Measurements from ENCODE around the gene CLASP2. TPM values are rescaled to one million over a fixed set of nuclear protein-coding genes. Genes with fewer than 3 reads are reported as not detected.
"Not testable (repeated sequence)": the region's sequence is repeated elsewhere in the genome, so short reads cannot be mapped to it uniquely, and the experiment has no call there.

Gene CLASP2
- total RNA-seq, 1 donor from 2014 or later = 125 TPM

DNA sequence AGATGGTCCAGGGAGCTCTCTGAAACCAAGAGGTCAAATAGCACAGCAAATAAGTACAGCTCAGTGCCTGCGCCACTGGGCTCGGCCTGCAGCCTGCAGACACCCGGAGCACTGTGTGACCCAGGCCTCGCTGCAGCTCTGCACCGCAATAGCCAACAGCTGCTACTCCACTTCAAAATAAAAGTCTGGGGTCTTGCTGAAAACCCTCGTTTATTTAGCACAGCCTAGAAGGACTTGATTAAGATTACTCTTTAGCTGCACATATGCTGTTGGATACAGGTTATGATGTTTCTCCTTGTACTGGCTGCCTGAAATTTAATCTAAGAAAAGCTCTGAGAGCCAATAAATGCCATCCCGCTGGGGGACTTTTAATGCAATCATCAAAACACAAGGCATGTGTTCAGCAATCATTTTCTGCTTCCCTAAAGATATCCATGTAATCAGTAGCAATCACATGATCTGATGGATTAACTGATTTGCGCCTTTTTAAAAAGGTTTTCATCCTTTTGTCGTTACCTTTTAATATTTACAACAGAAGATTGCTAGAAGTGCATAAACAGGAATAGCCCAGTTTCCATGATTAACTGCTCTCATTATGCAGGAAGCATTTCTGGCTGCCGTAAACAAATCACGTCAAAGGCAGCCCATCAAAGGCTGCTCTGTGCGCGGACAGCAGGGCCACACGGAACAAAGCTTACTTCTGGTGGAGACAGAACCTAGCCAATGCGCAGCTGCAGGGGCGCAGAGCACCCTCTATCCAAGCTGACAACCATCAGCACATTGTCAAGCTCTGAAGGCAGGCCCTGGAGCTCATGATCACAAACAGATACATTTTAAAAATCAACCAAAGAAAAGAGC lies 58.8 kb downstream of the CLASP2 start:
- Histone ChIP-seq H3K27me3 (no peaks in the 10 kb centered on the region), H3K27ac (peak overlapping the region; percentile 74), H3K4me1 (peaks cover 43% of the 10 kb centered on the region), H3K36me3 (no peaks in the 10 kb centered on the region), H3K9me3 (ENCODE audit: low read depth) (no peaks in the 10 kb centered on the region), H3K79me2 (ENCODE audit: low read depth) (peaks cover 55% of the 10 kb centered on the region), H2AFZ (replicated peaks) (peak overlapping the region; percentile 39), H4K20me1 (ENCODE audit: low read depth) (no peaks in the 10 kb centered on the region), H3K4me3 (peak overlapping the region; percentile 35), H3K9ac (no peak overlapping the region), H3K4me2 (peak overlapping the region; percentile 76), H3F3A (ENCODE audit: low read depth) (peaks cover 36% of the 10 kb centered on the region)
- Mint-ChIP-seq H3K27ac (peak overlapping the region; percentile 88), H3K4me1 (peaks cover 38% of the 10 kb centered on the region), H3K36me3 (peaks cover 2% of the 10 kb centered on the region), H3K4me3 (peak overlapping the region; percentile 81), H3K9me3 (no peaks in the 10 kb centered on the region), H3K27me3 (ENCODE audit: insufficient read depth, low read depth) (no peaks in the 10 kb centered on the region)
- TF ChIP-seq, protein P1, sequence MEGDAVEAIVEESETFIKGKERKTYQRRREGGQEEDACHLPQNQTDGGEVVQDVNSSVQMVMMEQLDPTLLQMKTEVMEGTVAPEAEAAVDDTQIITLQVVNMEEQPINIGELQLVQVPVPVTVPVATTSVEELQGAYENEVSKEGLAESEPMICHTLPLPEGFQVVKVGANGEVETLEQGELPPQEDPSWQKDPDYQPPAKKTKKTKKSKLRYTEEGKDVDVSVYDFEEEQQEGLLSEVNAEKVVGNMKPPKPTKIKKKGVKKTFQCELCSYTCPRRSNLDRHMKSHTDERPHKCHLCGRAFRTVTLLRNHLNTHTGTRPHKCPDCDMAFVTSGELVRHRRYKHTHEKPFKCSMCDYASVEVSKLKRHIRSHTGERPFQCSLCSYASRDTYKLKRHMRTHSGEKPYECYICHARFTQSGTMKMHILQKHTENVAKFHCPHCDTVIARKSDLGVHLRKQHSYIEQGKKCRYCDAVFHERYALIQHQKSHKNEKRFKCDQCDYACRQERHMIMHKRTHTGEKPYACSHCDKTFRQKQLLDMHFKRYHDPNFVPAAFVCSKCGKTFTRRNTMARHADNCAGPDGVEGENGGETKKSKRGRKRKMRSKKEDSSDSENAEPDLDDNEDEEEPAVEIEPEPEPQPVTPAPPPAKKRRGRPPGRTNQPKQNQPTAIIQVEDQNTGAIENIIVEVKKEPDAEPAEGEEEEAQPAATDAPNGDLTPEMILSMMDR (IDR thresholded peaks at IDR 0.05) = no peak
- TF ChIP-seq EZH2phosphoT487 (IDR thresholded peaks at IDR 0.05) = no peak
- no peak for TF ChIP-seq EZH2 (IDR thresholded peaks at IDR 0.05)
- DNase-seq (ENCODE audit: low spot score) = peak; percentile 89

DNA sequence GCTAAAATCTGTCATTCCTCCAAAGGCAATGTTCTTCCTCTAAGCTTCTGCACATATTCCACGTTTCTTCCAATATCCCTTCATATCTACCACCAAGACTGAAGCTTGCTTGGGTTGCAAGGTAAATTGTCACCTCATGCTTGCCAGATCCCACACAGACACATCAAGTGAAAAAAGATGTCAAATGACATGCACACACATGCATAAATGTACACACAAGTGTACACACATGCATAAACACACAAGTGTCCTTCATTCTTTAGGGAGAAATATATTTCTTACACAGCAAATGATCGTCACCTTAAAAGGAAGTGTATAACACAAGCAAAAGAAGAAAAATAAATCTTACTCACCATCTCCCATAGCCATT lies 59.4 kb downstream of the CLASP2 start:
- Histone ChIP-seq H3K27ac (peak overlapping the region; percentile 74), H3K9ac (no peak overlapping the region), H3K9me3 (ENCODE audit: low read depth) (no peaks in the 10 kb centered on the region), H3K79me2 (ENCODE audit: low read depth) (peaks cover 61% of the 10 kb centered on the region), H3F3A (ENCODE audit: low read depth) (peaks cover 36% of the 10 kb centered on the region), H3K36me3 (no peaks in the 10 kb centered on the region), H3K4me1 (peaks cover 49% of the 10 kb centered on the region), H3K4me3 (peak overlapping the region; percentile 35), H2AFZ (replicated peaks) (no peak overlapping the region), H3K4me2 (peak overlapping the region; percentile 76), H3K27me3 (no peaks in the 10 kb centered on the region), H4K20me1 (ENCODE audit: low read depth) (no peaks in the 10 kb centered on the region)
- H3K4me3 Mint-ChIP-seq = peak overlapping the region; percentile 81
- DNase-seq (ENCODE audit: low spot score) = no peak
- no peaks in the 10 kb centered on the region for H3K27me3 Mint-ChIP-seq (ENCODE audit: insufficient read depth, low read depth)
- no peaks in the 10 kb centered on the region for H3K9me3 Mint-ChIP-seq
- H3K36me3 Mint-ChIP-seq = peaks cover 2% of the 10 kb centered on the region
- H3K4me1 Mint-ChIP-seq = peaks cover 43% of the 10 kb centered on the region
- no peak for TF ChIP-seq EZH2phosphoT487 (IDR thresholded peaks at IDR 0.05)
- peak overlapping the region; percentile 88 for H3K27ac Mint-ChIP-seq

DNA sequence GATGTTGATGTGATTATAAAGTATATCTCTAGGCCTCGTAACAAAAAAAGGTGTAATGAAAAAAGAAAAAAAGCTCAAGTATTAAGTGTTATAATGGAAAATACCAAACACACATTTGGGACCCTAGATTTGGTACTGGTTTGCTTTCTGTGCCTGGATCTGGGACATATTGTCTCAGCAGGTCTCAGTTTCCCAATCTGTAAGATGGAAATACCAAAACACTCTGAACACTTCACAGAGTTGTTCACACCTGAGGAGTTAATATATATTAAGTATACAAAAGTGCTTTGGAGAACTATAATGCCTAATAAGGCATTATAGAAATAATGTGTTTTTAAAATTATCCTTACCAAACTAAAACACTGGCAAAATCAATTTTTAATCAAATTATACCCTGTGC lies 60.0 kb downstream of the CLASP2 start:
- Mint-ChIP-seq H3K4me3 (peak overlapping the region; percentile 66), H3K4me1 (peaks cover 43% of the 10 kb centered on the region), H3K27ac (peak overlapping the region; percentile 5), H3K36me3 (peaks cover 2% of the 10 kb centered on the region), H3K9me3 (no peaks in the 10 kb centered on the region), H3K27me3 (ENCODE audit: insufficient read depth, low read depth) (no peaks in the 10 kb centered on the region)
- Histone ChIP-seq H3K36me3 (no peaks in the 10 kb centered on the region), H3K79me2 (ENCODE audit: low read depth) (peaks cover 65% of the 10 kb centered on the region), H3K9ac (no peak overlapping the region), H2AFZ (replicated peaks) (no peak overlapping the region), H3K9me3 (ENCODE audit: low read depth) (no peaks in the 10 kb centered on the region), H3K27ac (peak overlapping the region; percentile 74), H3F3A (ENCODE audit: low read depth) (peaks cover 36% of the 10 kb centered on the region), H3K4me3 (peak overlapping the region; percentile 35), H3K4me2 (peak overlapping the region; percentile 76), H4K20me1 (ENCODE audit: low read depth) (no peaks in the 10 kb centered on the region), H3K27me3 (no peaks in the 10 kb centered on the region), H3K4me1 (peaks cover 49% of the 10 kb centered on the region)
- no peak for DNase-seq (ENCODE audit: low spot score)
- TF ChIP-seq EZH2 (IDR thresholded peaks at IDR 0.05) (no peak), EZH2phosphoT487 (IDR thresholded peaks at IDR 0.05) (no peak)
- TF ChIP-seq, protein P1 (IDR thresholded peaks at IDR 0.05) = no peak

- Mint-ChIP-seq H3K4me3 (no peak overlapping the region), H3K36me3 (peaks cover 4% of the 10 kb centered on the region)
Measured at GRCh38 chr3:33652736-33653135, 65.3 kb downstream of the CLASP2 start.

DNA sequence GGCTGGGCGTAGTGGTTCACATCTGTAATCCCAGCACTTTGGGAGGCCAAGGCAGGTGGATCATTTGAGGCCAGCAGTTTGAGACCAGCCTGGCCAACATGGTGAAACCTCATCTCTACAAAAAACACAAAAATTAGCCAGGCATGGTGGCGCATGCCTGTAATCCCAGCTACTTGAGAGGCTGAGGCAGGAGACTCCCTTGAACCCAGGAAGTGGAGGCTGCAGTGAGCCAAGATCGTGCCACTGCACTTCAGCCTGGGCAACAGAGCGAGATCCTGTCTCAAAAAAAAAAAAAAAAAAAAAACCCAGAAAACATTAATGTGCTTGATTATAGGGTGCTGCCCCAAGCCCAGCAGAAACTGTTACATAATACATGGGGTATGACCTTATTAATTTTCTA lies 67.0 kb downstream of the CLASP2 start:
- H3K4me1 ChIP-seq = peaks cover 24% of the 10 kb centered on the region
- H3K9me3 Mint-ChIP-seq; H3F3A ChIP-seq (ENCODE audit: low read depth); DNase-seq (ENCODE audit: low spot score); H3K4me3 Mint-ChIP-seq; H3K27ac Mint-ChIP-seq; H3K4me2 ChIP-seq; H3K4me3 ChIP-seq; H3K9ac ChIP-seq; H3K36me3 ChIP-seq; H2AFZ ChIP-seq (replicated peaks); H4K20me1 ChIP-seq (ENCODE audit: low read depth); H3K27me3 Mint-ChIP-seq (ENCODE audit: insufficient read depth, low read depth); H3K27ac ChIP-seq; H3K27me3 ChIP-seq; H3K36me3 Mint-ChIP-seq; H3K9me3 ChIP-seq (ENCODE audit: low read depth): not testable (repeated sequence)
- H3K79me2 ChIP-seq (ENCODE audit: low read depth) = peaks cover 86% of the 10 kb centered on the region
- H3K4me1 Mint-ChIP-seq = peaks cover 12% of the 10 kb centered on the region

More at GRCh38 chr3:33652736-33653135, 65.3 kb downstream of the CLASP2 start:
- Histone ChIP-seq H2AFZ (replicated peaks) (no peak overlapping the region), H3K27me3 (no peaks in the 10 kb centered on the region), H3K4me1 (peaks cover 24% of the 10 kb centered on the region), H3K9ac (no peak overlapping the region), H3K9me3 (ENCODE audit: low read depth) (no peaks in the 10 kb centered on the region), H3K4me3 (no peak overlapping the region), H3K79me2 (ENCODE audit: low read depth) (peaks cover 86% of the 10 kb centered on the region), H4K20me1 (ENCODE audit: low read depth) (no peaks in the 10 kb centered on the region), H3K36me3 (no peaks in the 10 kb centered on the region), H3F3A (ENCODE audit: low read depth) (no peaks in the 10 kb centered on the region), H3K4me2 (no peak overlapping the region), H3K27ac (no peak overlapping the region)
- H3K27me3 Mint-ChIP-seq (ENCODE audit: insufficient read depth, low read depth) = peaks cover 2% of the 10 kb centered on the region
- DNase-seq (ENCODE audit: low spot score) = no peak
- TF ChIP-seq EZH2phosphoT487 (IDR thresholded peaks at IDR 0.05) (no peak), EZH2 (IDR thresholded peaks at IDR 0.05) (no peak)
- TF ChIP-seq, protein P1 (IDR thresholded peaks at IDR 0.05) = no peak
- H3K9me3 Mint-ChIP-seq = no peaks in the 10 kb centered on the region
- no peak overlapping the region for H3K27ac Mint-ChIP-seq
- H3K4me1 Mint-ChIP-seq = peaks cover 10% of the 10 kb centered on the region

Data from neural progenitor cell (in vitro differentiated cells).